Mucosa of gallbladder (tissue), 1 donor: ENCODE data around the gene SMIM3. TPM values are rescaled to one million over a fixed set of nuclear protein-coding genes. Genes with fewer than 3 reads are reported as not detected.
"Not testable (repeated sequence)": the region's sequence is repeated elsewhere in the genome, so short reads cannot be mapped to it uniquely, and the experiment has no call there.

Source experiments
- DNase-seq: peaks from one replicate; pipeline ENCODE4 v3.0.0-alpha.2; 2020; ENCODE audit warnings: low spot score
- total RNA-seq: library from RNA; stranded (reverse); gene quantifications from one replicate; pipeline ENCODE4 v1.2.1, GENCODE V29; 2021
- donor health status: DM: no; HTN: no; CAD: no.

The SMIM3 gene
- total RNA-seq = 9.5 TPM

GRCh38 chr5:150778517-150779396, at the start of gene SMIM3:
TSS of gene SMIM3 (plus strand) at chr5:150778757. CDS start at chr5:150795441, 16,684 bp downstream.
- DNase-seq = peak; percentile 71

- DNase-seq = no peak
Observed at GRCh38 chr5:150729859-150730258, 48.7 kb upstream of the SMIM3 start.

GRCh38 chr5:150731669-150732242, 46.8 kb upstream of the SMIM3 start:
- no peak for DNase-seq

GRCh38 chr5:150734579-150735384, 43.8 kb upstream of the SMIM3 start:
- DNase-seq = peak; percentile 38

GRCh38 chr5:150738862-150739261, 39.7 kb upstream of the SMIM3 start:
- no peak for DNase-seq

- no peak for DNase-seq
Observed at GRCh38 chr5:150740992-150741391, 37.6 kb upstream of the SMIM3 start.

GRCh38 chr5:150742455-150743141, 36.0 kb upstream of the SMIM3 start:
- DNase-seq = not testable (repeated sequence)

GRCh38 chr5:150743142-150743488, 35.4 kb upstream of the SMIM3 start:
- not testable (repeated sequence) for DNase-seq

- no peak for DNase-seq
Observed at GRCh38 chr5:150750469-150750868, 28.1 kb upstream of the SMIM3 start.

GRCh38 chr5:150751096-150751891, 27.3 kb upstream of the SMIM3 start:
- DNase-seq = no peak

- no peak for DNase-seq
Observed at GRCh38 chr5:150753463-150753862, 25.1 kb upstream of the SMIM3 start.

GRCh38 chr5:150753863-150754262, 24.7 kb upstream of the SMIM3 start:
- no peak for DNase-seq

GRCh38 chr5:150757087-150757649, 21.4 kb upstream of the SMIM3 start:
- no peak for DNase-seq

- DNase-seq = no peak
Observed at GRCh38 chr5:150758203-150758530, 20.4 kb upstream of the SMIM3 start.

GRCh38 chr5:150758531-150759333, 19.8 kb upstream of the SMIM3 start, which contains the start of gene DCTN4:
TSS of gene DCTN4 (minus strand) at chr5:150759017. CDS start at chr5:150758993, 24 bp downstream.
- peak; percentile 97 for DNase-seq

GRCh38 chr5:150759334-150759583, 19.3 kb upstream of the SMIM3 start:
- DNase-seq = no peak

GRCh38 chr5:150762211-150762610, 16.3 kb upstream of the SMIM3 start:
- DNase-seq = no peak

GRCh38 chr5:150763023-150763769, 15.4 kb upstream of the SMIM3 start:
- peak; percentile 29 for DNase-seq

GRCh38 chr5:150764530-150764929, 14.0 kb upstream of the SMIM3 start:
- DNase-seq = no peak
